HepG2 (cell line): ENCODE results near the gene TAF1B. TPM values are rescaled to one million over a fixed set of nuclear protein-coding genes. Genes with fewer than 3 reads are reported as not detected.

Experiments
- EEA1 ChIP-seq: sonication (generic); formaldehyde crosslinking; IDR thresholded peaks from 2 replicates; pipeline ENCODE4 v1.5.1; 2020; ENCODE audit warnings: mild to moderate bottlenecking, missing genetic modification reagents, borderline replicate concordance
- FOSL2 ChIP-seq: sonication (generic); formaldehyde crosslinking; IDR thresholded peaks from 2 replicates; pipeline ENCODE4 v1.4.0; 2020; ENCODE audit warnings: missing genetic modification reagents
- JUNB ChIP-seq: sonication (generic); formaldehyde crosslinking; IDR thresholded peaks from 2 replicates; pipeline ENCODE4 v1.8.0; 2022; ENCODE audit warnings: missing genetic modification reagents, mild to moderate bottlenecking, borderline replicate concordance
- KAT8 ChIP-seq: IDR thresholded peaks from 2 replicates; pipeline ENCODE4 v1.6.1; 2016; ENCODE audit warnings: missing genetic modification reagents, missing compliant biosample characterization
- MEIS1 ChIP-seq: sonication (generic); formaldehyde crosslinking; IDR thresholded peaks from 2 replicates; pipeline ENCODE4 v1.9.0; 2021; ENCODE audit warnings: mild to moderate bottlenecking, missing genetic modification reagents, moderate library complexity, borderline replicate concordance
- NFATC3 ChIP-seq: sonication (generic); formaldehyde crosslinking; IDR thresholded peaks from 2 replicates; pipeline ENCODE4 v1.5.1; 2020; ENCODE audit warnings: mild to moderate bottlenecking, missing genetic modification reagents
- NKX3-1 ChIP-seq: sonication (generic); formaldehyde crosslinking; IDR thresholded peaks from 2 replicates; pipeline ENCODE4 v1.5.0; 2020; ENCODE audit warnings: missing genetic modification reagents
- SRY ChIP-seq: sonication (generic); formaldehyde crosslinking; IDR thresholded peaks from 2 replicates; pipeline ENCODE4 v1.8.0; 2022; ENCODE audit warnings: mild to moderate bottlenecking, missing genetic modification reagents
- ZFX ChIP-seq: sonication (generic); formaldehyde crosslinking; IDR thresholded peaks from 2 replicates; pipeline ENCODE4 v1.4.0; 2020; ENCODE audit warnings: mild to moderate bottlenecking, low read depth, missing genetic modification reagents, moderate library complexity
- ZNF331 ChIP-seq: sonication (generic); formaldehyde crosslinking; IDR thresholded peaks from 2 replicates; pipeline ENCODE4 v1.4.0; 2020; ENCODE audit warnings: missing genetic modification reagents
- ZNF484 ChIP-seq: sonication (generic); formaldehyde crosslinking; IDR thresholded peaks from 2 replicates; pipeline ENCODE4 v1.5.1; 2020; ENCODE audit warnings: mild to moderate bottlenecking, low read depth, missing genetic modification reagents, borderline replicate concordance
- ZNF746 ChIP-seq: sonication (generic); formaldehyde crosslinking; IDR thresholded peaks from 2 replicates; pipeline ENCODE4 v1.8.0; 2022; ENCODE audit warnings: mild to moderate bottlenecking, missing genetic modification reagents
- ZSCAN21 ChIP-seq: sonication (generic); formaldehyde crosslinking; IDR thresholded peaks from 2 replicates; pipeline ENCODE4 v1.8.0; 2022; ENCODE audit warnings: mild to moderate bottlenecking, missing genetic modification reagents, moderate library complexity, borderline replicate concordance
- ZSCAN22 ChIP-seq: sonication (generic); formaldehyde crosslinking; IDR thresholded peaks from 2 replicates; pipeline ENCODE4 v1.4.0; 2020; ENCODE audit warnings: mild to moderate bottlenecking, missing genetic modification reagents
- polyA plus RNA-seq, 8 experiments: library from polyadenylated mRNA; depleted of rRNA in 3 of 8; stranded (reverse) in 7 of 8; unstranded in 1 of 8; fragments of >200 nt; fragmentation: Illumina TruSeq in 4 of 8; extraction: Trizol in 4 of 8; gene quantifications; 2 replicates each; pipeline versions ENCODE4 v1.2.1 to v1.2.3, GENCODE V29; 2011 to 2016; ENCODE audit warnings: low read depth in 4 of 8, missing spikeins in 1 of 8, mixed read lengths in 1 of 8; ENCODE audit not compliant: insufficient read depth in 1 of 8
- total RNA-seq, 5 experiments: library from RNA; depleted of rRNA; stranded (reverse); fragments of >200 nt; fragmentation: Illumina TruSeq; extraction: Trizol; gene quantifications; 2 replicates each; pipeline ENCODE4 v1.2.3, GENCODE V29; 2016; ENCODE audit warnings: low read depth in 1 of 5
- TF ChIP-seq, protein P1 (sequence below): sonication (generic); formaldehyde crosslinking; IDR thresholded peaks from 2 replicates; pipeline ENCODE4 v1.4.0; 2020; ENCODE audit warnings: mild to moderate bottlenecking, missing genetic modification reagents
- TF ChIP-seq, protein P2 (sequence below): sonication (generic); formaldehyde crosslinking; IDR thresholded peaks from 2 replicates; pipeline ENCODE4 v1.4.0; 2020; ENCODE audit warnings: mild to moderate bottlenecking, low read depth, missing genetic modification reagents
- TF ChIP-seq, protein P3 (sequence below): sonication (generic); formaldehyde crosslinking; IDR thresholded peaks from 2 replicates; pipeline ENCODE4 v1.4.0; 2020; ENCODE audit warnings: missing genetic modification reagents

Gene TAF1B
- total and polyA plus RNA-seq, 2 of the 13 experiments (the other 11 are each of a cell fraction or from before 2014, with no cell fraction given), result 13.3 to 27.7 TPM

GRCh38 chr2:9950521-9951271 lies 107.4 kb downstream of the TAF1B start (continued):
- TF ChIP-seq, protein P1, sequence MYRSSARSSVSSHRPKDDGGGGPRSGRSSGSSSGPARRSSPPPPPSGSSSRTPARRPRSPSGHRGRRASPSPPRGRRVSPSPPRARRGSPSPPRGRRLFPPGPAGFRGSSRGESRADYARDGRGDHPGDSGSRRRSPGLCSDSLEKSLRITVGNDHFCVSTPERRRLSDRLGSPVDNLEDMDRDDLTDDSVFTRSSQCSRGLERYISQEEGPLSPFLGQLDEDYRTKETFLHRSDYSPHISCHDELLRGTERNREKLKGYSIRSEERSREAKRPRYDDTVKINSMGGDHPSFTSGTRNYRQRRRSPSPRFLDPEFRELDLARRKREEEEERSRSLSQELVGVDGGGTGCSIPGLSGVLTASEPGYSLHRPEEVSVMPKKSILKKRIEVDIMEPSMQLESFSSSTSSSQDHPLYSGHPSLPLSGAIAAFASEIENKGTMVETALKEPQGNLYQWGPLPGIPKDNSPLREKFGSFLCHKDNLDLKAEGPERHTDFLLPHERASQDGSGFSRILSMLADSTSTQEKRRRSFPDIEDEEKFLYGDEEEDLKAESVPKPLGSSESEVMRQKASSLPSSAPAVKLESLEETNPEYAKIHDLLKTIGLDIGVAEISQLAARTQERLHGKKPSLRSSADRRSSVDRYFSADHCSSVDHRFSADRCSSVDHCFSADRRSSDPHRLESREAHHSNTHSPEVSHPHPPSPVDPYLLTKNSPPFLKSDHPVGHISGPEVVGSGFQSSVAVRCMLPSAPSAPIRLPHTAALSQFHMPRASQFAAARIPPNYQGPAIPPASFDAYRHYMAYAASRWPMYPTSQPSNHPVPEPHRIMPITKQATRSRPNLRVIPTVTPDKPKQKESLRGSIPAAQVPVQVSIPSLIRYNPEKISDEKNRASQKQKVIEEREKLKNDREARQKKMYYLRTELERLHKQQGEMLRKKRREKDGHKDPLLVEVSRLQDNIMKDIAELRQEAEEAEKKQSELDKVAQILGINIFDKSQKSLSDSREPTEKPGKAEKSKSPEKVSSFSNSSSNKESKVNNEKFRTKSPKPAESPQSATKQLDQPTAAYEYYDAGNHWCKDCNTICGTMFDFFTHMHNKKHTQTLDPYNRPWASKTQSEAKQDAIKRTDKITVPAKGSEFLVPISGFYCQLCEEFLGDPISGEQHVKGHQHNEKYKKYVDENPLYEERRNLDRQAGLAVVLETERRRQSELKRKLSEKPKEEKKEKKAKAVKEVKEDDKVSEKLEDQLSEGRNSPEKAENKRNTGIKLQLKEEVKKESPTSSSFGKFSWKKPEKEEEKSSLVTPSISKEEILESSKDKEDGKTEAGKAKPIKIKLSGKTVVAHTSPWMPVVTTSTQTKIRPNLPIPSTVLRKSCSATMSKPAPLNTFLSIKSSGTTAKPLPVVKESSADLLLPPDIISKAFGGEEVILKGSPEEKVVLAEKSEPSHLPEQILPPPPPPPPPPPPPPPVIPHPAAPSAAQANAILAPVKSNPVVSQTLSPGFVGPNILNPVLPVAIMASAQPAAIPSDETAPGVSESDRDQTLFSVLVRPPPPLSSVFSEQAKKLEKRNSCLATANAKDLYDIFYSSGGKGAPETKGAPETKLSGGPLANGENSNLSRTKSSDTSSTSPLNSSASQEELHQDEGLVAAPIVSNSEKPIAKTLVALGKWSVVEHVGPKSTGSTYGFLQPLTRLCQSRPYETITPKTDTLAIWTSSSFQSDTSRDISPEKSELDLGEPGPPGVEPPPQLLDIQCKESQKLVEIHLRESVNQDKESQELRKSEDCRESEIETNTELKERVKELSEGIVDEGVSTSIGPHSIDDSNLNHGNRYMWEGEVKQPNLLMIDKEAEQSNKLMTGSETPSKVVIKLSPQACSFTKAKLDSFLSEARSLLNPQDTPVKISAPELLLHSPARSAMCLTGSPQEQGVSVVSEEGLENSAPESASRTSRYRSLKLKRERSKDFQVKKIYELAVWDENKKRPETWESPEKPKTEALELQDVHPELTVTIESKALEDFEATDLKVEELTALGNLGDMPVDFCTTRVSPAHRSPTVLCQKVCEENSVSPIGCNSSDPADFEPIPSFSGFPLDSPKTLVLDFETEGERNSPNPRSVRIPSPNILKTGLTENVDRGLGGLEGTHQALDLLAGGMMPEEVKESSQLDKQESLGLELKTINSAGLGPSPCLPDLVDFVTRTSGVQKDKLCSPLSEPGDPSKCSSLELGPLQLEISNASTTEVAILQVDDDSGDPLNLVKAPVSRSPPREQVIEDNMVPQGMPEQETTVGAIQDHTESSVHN (CRISPR knock-in tag), result 0 out of 2 replicates have a peak, but pooled peaks have one; percentile 52
- TF ChIP-seq JUNB (CRISPR knock-in tag) (no peak), ZSCAN21 (CRISPR knock-in tag) (peak; percentile 72; the same call in 1 of the 2 replicates), ZNF331 (CRISPR knock-in tag) (no peak), ZSCAN22 (CRISPR knock-in tag) (no peak), NFATC3 (0 out of 2 replicates have a peak, but pooled peaks have one; percentile 63), ZNF484 (CRISPR knock-in tag) (no peak), NKX3-1 (0 out of 2 replicates have a peak, but pooled peaks have one; percentile 41), ZFX (CRISPR knock-in tag) (peak; percentile 55), MEIS1 (CRISPR knock-in tag) (0 out of 2 replicates have a peak, but pooled peaks have one; percentile 62), KAT8 (CRISPR knock-in tag) (peak; percentile 35; the same call in 1 of the 2 replicates), EEA1 (CRISPR knock-in tag) (peak; percentile 79; the same call in 1 of the 2 replicates), FOSL2 (CRISPR knock-in tag) (no peak), ZNF746 (CRISPR knock-in tag) (0 out of 2 replicates have a peak, but pooled peaks have one; percentile 21), SRY (CRISPR knock-in tag) (0 out of 2 replicates have a peak, but pooled peaks have one; percentile 14)
- TF ChIP-seq, protein P2, sequence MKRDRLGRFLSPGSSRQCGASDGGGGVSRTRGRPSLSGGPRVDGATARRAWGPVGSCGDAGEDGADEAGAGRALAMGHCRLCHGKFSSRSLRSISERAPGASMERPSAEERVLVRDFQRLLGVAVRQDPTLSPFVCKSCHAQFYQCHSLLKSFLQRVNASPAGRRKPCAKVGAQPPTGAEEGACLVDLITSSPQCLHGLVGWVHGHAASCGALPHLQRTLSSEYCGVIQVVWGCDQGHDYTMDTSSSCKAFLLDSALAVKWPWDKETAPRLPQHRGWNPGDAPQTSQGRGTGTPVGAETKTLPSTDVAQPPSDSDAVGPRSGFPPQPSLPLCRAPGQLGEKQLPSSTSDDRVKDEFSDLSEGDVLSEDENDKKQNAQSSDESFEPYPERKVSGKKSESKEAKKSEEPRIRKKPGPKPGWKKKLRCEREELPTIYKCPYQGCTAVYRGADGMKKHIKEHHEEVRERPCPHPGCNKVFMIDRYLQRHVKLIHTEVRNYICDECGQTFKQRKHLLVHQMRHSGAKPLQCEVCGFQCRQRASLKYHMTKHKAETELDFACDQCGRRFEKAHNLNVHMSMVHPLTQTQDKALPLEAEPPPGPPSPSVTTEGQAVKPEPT (CRISPR knock-in tag), result 0 out of 2 replicates have a peak, but pooled peaks have one; percentile 47
- TF ChIP-seq, protein P3, sequence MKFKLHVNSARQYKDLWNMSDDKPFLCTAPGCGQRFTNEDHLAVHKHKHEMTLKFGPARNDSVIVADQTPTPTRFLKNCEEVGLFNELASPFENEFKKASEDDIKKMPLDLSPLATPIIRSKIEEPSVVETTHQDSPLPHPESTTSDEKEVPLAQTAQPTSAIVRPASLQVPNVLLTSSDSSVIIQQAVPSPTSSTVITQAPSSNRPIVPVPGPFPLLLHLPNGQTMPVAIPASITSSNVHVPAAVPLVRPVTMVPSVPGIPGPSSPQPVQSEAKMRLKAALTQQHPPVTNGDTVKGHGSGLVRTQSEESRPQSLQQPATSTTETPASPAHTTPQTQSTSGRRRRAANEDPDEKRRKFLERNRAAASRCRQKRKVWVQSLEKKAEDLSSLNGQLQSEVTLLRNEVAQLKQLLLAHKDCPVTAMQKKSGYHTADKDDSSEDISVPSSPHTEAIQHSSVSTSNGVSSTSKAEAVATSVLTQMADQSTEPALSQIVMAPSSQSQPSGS (CRISPR knock-in tag), result no peak
